GM18951 (cell line): ENCODE data around the gene LYRM4.

Experiments used
- POLR2A ChIP-seq: IDR thresholded peaks from 4 replicates; pipeline ENCODE4 v1.6.1; 2011; ENCODE audit warnings: mild to moderate bottlenecking; ENCODE audit not compliant: insufficient read length, insufficient read depth; ENCODE audit errors: extremely low read depth
- in situ Hi-C: fragments of 300-500 bp; cut with MboI; formaldehyde crosslinking; loops from one replicate; pipeline ENCODE4 v1.12.0; 2022; ENCODE audit warnings: low sequenced_read_pairs, mixed read lengths, inconsistent platforms; ENCODE audit not compliant: unreplicated experiment

LYRM4 gene

DNA sequence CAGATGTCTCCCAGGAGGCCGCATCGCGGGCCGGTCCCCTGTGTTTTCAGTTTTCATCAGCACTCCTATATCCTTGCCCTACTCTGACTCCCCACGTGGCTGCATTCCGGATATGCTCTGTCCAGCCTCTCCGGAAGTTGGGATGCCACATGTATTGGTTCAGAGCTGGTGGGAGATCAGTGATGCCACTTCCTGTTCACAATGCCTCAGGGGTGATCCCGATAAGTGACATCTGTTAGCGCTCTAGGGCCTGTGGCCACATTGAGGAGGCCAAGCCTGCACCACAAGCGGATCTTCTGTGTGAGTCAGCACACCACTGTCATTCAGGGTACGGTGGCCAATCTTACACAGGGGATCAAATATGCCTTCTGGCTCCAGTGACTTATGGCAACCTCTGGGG lies 117.8 kb downstream of the LYRM4 start:
- TF ChIP-seq POLR2A, result no peak
- in situ Hi-C loops, result loop anchor here (10.0 kb wide), 1 partner anchor 262 kb away; no protein-coding TSS in a partner anchor

GRCh38 chr6:5142131-5142530 lies 118.6 kb downstream of the LYRM4 start:
- TF ChIP-seq POLR2A, result no peak
- in situ Hi-C loops, result loop anchor here (10.0 kb wide), 1 partner anchor 263 kb away; no protein-coding TSS in a partner anchor

DNA sequence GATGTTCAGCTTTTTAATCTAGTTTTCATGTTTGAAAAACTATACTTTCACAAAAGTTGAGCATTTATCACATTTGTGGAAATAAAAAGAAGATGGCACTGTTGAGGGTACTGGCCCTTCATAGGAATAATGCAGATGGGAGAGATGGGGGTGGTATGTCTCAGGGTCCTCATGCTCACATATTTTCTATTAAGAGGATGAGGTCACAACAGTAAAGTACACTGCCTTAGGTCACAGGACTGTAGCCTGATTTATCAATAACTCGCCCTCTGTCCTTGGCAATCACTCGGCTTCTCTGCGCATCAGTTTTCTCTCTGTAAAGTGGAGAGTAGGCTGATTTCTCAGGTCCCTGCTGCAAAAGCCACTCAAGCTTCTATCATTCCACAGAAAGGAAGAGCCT lies 119.7 kb downstream of the LYRM4 start:
- in situ Hi-C loops, result loop anchor here (10.0 kb wide), 1 partner anchor 264 kb away; no protein-coding TSS in a partner anchor
- TF ChIP-seq POLR2A, result no peak

- TF ChIP-seq POLR2A, result no peak
- in situ Hi-C loops, result loop anchor here (10.0 kb wide), 1 partner anchor 265 kb away; no protein-coding TSS in a partner anchor
These were observed 120.7 kb downstream of the LYRM4 start for GRCh38 chr6:5139828-5140771.

DNA sequence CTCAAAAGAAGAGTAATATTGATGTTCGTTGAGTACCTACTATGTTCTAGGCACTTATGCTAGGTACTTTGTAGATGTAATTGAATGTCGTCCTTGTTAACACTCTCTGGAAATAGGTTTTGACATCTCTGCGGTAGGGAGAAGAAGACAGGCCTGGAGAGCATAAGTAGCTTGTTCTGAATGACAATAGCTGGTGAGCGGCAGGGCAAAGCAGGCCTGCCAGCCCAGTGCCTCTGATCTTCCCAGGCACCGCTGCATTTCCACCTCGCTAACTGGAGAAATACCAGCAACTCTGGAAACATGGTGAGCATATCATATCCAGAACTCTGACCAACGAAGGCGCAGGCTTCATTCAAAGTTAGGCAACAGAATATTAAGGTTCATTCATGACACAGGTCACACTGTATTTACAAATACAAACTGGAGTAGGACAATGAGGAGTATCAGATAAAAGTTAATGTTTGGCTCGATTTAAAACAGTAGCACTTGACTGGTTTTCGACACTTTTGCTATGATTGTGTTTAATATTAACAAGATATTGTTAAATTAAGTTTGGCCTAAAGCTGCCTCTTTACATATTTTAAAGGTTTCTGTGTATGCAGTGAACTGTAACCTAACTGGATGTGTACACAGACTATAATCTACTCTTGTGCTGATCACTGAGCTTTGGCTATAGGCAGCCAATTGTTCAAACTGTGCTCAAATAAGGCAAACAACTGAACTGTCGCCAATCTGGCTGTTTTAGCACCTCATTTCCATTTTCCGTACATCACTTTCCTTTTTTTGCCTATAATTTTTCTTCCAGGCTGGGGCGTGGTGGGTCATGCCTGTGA lies 121.5 kb downstream of the LYRM4 start:
- in situ Hi-C loops, result no loop called here
- no peak for TF ChIP-seq POLR2A

DNA sequence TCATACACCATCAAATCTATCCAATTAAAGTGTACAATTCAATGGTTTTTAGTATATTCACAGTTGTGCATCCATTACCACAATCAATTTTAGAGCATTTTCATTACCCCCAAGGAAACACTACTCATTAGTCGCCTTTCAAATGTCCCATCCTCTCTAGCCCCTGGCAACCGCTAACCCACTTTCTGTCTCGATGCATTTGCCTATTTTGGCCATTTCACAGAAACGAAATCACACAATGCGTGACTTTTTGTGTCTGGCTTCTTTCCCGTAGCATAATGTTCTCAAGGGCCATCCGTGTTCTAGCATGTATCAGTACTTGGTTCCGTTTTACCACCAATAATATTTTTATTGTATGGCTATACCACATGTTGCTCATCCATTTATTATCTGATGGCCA lies 123.9 kb downstream of the LYRM4 start:
- TF ChIP-seq POLR2A, result no peak
- in situ Hi-C loops, result no loop called here

GRCh38 chr6:5135788-5136376 lies 124.9 kb downstream of the LYRM4 start:
- in situ Hi-C loops, result no loop called here
- TF ChIP-seq POLR2A, result no peak

DNA sequence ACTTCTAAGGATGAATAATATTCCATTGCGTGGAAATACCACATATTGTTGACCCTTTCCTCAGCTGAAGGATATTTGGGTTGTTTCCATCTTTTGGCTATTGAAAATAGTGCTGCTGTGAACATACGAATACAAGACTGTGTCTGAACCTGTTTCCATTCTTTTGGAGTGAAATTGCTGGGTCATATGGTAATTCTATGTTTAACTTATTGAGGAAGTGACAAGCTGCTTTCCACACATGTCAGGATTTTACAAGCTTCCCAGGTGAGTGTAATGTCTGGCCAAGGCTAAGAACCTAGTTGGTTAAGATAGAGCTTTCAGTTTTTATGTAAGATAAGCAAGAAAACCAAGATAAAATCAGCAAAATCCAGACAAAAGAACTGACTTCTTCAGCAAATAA lies 126.8 kb downstream of the LYRM4 start:
- in situ Hi-C loops, result no loop called here
- no peak for TF ChIP-seq POLR2A

DNA sequence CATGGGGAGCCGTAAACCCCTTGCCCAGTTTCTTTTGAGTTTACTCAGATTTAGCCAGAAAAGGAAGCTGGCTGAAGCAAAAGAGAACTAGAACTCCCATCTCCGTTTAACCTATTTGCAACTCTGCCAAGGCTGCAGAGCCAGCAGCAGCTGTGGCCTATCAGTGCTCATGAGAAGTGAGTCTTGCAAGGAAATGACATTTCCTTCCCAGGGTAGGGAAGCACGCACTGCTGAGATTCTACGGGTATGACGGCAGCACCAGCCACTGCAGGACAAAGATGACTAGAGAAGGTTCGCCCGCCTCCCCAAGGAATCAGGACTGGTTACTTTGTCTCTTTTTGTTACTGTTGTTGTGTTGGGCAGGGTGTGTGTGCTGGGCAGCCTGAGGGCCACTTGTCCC lies 128.0 kb downstream of the LYRM4 start:
- in situ Hi-C loops, result no loop called here

GRCh38 chr6:5130135-5130866 lies 130.4 kb downstream of the LYRM4 start:
- no peak for TF ChIP-seq POLR2A
- in situ Hi-C loops, result no loop called here

More for the DNA sequence above, 128.0 kb downstream of the LYRM4 start:
- TF ChIP-seq POLR2A, result no peak

DNA sequence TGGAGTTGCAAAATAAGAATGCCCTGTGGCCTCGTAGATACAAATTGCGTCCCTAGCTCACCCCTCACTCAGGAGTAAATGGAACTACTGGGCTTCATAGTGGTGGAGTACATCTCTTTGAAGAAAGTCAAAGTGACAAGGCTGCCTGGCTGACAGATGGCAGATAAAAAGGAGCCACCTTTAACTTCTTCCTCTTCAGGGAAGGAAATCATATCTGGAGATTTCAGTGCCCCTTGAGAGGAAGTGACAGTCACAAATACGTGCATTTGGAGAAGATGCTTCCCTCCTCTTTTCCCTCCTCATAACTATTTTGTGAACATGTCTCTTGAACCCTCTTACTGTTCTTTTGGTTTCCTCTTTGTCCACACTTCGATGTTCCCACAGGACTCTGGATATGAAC lies 132.4 kb downstream of the LYRM4 start:
- in situ Hi-C loops, result no loop called here
- TF ChIP-seq POLR2A, result no peak

- in situ Hi-C loops, result no loop called here
- TF ChIP-seq POLR2A, result no peak
These were observed 133.6 kb downstream of the LYRM4 start for GRCh38 chr6:5127106-5127687.
